IPS-NIHi7 (cell line): ENCODE measurements around the gene FCMR.

Experiments used
- DNase-seq: peaks from one replicate; pipeline ENCODE4 v3.0.0; 2012; ENCODE audit warnings: mixed read lengths; ENCODE audit errors: extremely low spot score

The FCMR gene, protein sequence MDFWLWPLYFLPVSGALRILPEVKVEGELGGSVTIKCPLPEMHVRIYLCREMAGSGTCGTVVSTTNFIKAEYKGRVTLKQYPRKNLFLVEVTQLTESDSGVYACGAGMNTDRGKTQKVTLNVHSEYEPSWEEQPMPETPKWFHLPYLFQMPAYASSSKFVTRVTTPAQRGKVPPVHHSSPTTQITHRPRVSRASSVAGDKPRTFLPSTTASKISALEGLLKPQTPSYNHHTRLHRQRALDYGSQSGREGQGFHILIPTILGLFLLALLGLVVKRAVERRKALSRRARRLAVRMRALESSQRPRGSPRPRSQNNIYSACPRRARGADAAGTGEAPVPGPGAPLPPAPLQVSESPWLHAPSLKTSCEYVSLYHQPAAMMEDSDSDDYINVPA

DNA sequence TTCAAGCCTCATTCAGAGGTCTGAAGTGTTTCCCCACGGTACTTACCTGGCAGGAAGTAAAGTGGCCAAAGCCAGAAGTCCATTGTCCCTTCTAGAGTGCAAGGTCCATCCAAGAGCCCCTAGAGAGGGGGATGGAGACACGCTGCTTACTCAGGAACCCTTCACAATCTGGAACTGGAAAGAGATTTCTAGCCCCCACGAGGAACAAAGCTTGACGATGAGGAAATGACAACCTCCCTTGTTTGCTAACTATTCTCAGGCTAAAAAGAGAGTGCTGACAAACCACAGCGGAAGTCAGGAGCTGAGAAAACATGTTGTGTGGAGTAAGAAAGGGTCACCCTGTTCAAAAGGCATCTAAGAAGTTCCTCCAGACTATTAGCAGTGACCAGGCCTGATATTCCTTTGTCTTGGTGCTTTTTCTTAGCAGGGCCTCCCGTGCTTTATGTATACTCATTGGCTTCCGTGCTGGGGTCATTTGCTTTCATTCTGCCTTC lies at the start of gene FCMR:
Gene FCMR, minus strand, starts transcription at position 170 of the 494 bp plus-strand sequence. Its CDS starts 87 bp downstream, at position 83.
- DNase-seq: no peak

DNA sequence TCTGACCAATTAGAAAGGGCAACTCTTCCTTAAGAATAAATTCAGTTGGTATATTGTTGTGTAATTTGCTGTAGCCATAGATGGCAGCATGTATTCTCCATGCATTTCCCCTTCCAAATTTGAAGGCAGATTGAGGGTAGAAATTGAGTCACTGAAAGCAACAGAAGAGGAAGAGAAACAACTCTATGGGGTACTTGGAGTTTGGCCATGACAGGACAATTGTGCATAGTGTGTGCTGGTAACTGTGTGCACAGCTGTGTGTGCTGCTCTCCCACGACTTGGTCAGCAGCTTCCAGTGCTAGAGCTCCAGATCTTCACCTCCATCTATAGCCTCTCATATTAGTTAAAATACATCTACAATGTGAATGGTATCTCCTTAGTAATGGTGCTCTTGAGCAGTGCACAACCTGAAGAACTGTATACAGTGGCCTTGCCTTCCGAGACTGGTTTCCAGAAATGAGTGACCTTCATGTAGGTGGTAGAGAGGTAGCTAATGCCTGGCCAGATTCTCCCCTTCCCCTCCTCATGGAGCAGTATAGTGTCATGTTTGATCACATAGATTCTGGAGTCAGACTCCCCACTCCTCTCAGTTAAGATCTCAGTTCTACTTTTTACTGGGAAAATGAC lies 49.4 kb upstream of the FCMR start:
- DNase-seq: no peak

DNA sequence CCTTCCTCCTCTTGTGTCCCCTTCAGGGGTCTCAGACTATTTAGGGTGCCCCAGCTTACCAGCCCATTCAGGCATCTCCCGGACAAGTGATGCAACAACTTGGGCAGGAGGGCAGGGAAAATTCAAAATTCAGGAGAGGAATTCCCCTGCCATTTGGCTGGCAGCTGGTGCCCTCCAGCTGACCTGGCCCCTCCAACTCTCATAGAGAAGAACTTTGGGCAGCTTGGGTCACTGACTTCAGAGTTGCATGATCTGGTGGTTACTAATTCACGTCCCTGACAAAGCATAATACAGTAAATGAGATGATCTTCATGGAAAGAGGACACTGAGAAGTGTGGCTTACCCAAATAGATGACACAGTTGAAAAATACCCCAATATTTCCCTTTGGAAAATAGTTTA lies 48.7 kb upstream of the FCMR start, which contains the start of gene FCAMR:
Gene FCAMR, minus strand, starts transcription at position 15 of the 400 bp plus-strand sequence. CDS start 335 bp downstream, outside the sequence.
- no peak for DNase-seq

DNA sequence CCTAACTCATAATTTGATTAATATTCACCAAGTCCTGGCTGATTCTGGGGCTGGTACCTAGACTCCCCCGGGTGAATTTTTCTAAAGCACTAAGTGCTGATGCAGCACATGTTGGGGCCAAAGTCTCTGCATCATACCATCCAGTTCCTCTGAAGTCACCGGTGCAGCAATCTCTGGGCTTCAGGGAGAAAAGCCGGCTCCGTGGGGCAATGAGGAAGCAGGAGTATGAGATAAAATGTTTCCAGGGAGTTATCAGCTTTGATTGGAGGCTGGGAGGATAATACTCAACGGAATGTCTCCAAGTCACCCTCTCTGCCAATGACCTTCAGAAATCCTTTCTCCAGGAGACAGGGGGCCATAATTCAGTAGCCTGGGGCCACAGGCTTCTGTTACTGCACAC lies 47.3 kb upstream of the FCMR start:
- no peak for DNase-seq

DNA sequence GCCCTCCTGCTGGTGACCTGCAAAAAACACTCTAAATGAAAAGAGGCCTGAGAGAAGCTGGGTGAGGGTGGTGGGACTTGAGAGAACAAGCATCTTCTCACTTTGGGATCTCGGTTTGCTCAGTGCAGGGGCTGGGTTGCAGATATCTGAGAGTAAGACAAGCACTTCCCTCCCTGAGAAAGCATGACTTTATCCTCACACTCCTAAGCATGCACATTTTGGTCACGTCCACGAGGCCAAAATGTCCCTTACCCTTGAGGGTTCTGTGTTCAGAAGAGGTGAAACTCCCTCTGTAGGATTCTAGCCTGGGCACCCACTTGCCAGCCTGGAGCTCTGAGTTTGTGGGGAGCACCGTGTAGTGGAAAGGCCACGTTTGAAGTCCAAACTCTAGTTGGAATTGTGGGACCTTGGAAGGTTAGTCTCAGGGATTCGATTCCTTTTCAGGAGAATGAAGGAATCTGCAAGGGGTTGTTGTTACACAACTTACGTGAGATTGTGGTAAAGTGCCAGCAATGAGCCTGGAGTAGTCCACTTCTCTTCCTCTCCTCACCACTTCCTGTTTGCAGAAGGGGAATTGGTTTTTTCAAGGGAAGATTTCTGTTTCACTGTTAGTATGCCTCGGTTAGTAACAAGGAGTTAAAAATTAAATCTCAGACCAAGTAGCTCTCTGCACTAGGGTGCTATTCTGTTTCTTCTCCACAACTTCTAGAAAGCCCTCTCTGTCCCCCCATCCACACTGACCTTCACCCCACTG lies 45.5 kb upstream of the FCMR start:
- DNase-seq: no peak

DNA sequence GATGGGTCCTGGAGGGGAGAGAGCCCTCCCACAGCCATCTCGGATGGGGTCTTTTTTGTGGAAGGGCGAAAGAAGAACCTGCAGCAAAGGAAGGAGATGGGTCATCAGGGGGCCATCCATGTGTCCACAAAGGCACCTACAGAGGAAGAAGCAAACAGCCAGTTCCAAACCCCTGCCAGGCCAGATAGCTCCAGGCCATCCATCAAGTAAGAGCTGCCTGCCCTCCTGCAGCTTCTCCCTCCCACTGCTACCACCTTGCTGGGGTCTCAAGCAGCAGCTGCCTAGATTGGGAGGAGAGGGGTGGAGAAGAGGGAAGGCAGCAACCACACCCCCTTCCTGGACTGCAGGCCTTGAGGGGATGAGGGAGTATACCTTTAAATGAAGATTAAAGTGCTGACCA lies 44.0 kb upstream of the FCMR start:
- DNase-seq: no peak

DNA sequence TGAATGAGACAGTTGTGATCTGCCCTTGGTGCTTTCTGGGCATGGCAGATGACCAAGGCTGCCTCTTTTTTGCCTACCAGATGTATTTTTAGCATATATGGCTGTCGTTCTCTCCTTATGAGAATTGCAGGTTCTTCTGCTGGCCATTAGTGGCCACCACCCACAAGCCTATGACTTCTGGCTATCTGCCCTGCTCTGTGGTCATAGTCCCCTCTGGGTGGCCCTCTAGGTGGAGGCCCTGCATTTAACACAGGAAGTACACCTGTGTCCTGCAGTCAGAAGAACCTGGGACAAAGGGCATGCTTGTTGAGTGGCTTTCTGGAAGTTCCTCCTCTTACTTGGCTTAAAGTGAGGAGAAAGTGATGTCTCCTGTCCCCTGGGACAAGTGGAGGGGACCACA lies 42.0 kb upstream of the FCMR start:
- no peak for DNase-seq

DNA sequence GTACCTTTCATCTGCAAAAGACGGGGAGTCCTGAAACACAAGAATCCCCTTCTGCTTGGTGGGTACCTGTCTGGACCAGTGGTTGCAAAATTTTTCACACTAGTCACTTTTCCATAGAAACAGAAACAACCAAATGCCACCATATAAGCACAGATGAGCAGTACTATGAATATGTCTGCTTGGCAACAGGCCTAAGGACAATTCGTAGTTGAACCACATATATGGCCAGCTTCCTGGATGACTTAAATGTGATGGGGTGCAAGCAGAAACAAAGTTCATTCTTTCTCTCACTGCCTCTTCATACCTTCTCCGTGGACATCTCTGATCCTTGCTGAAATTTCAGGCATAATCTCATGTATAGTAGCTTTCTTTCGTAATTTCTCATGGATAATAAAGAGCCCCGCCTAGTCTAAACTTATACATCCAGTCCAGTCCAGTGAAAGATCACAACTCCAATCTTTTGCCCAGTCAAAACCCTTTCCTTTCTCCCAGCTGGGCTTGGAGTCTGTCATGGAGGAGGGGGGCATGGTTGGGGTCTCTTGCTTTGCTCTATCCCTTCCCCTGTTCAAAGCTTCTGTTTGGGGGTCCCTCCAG lies 41.5 kb upstream of the FCMR start:
- no peak for DNase-seq

DNA sequence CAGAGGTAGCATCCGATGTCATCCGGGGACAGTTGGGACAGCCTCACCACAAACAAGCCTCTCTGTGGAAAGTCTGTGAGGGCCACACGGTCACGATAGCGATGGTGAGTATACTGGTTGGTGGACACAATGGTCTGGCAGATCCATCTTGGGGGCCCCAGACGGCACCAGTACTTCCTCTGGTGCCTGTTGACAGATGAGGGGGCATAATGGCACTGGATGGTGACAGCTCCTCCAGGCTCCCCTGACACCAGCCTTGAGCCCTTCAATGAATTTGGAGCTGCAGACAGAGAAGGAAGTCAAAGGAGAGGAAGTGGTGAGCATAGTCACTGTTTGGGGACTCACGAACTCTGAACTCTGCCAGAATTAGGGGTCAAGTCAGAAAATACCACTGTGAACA lies 40.5 kb upstream of the FCMR start:
- DNase-seq: no peak

DNA sequence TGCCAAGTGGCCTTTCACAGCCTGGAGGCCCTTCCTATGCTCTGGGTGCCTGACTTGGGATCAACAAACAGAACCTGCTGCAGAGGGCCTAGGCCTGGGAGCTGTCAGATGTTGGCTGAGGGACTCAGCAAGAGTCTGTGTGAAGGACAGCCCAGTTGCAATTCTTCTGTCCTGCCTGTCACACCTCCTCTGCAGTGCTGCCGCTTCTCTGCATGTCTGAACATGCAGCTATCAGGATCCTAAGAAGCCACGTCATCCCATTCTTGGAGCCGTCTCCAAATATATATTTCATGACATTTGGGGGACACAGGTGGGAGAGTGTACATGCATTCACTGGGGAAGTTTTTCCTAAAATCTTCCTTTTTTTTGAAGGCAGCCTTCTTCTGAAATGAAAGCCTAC lies 39.9 kb upstream of the FCMR start:
- DNase-seq: no peak

DNA sequence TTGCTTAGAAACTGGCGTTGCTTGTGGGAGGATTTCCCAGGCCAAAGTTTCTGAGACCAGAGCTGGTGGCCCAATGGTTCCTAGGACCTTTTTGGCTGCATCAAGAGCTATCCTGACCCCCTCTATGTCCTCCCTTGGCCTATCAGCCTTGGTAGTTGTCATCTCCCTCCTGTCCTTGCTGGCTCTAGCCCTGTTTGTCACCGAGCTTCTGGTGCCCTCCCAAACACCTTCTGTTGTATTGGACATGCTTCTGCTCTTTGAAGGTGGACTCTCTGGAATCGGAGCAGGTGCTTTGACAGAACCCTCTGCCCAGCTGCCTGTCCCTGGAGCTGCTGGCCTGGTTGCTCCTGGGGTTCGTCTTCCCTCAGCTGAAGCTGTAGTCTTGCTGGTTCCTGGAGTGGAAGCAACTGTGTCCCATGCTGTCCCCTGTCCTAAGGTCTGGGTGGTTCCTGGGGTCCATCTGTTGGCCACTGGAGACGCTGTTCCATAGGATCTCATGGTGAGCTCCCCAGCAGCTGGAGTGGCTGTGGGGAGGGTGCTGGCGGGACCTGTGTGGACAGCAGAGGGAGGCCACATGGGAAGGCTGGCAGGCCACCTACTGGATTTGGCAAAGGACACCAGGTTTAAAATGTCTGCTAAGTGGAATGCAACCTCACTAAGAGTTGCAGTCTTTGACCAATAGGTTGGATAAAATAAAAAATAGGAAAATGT lies 39.1 kb upstream of the FCMR start:
- no peak for DNase-seq

DNA sequence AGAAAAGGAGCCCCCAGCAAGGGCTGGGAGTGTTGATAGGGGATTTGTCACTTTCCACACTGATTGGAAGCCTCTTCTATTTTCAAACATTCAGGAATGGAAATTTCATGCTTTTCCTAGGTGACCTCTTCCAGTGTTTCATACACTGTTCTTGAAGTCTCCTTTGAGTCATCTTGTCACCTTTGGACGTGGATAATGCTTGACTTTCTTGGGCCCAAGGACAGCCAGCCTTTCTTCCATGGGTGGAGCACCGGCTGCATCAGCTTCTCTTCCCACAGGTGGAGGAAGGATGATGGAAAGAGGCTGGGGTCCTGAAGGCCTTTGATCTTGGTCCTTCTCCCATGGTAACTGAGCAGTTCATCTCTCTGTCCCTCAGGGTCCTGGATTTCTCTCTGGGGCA lies 36.4 kb upstream of the FCMR start:
- no peak for DNase-seq

DNA sequence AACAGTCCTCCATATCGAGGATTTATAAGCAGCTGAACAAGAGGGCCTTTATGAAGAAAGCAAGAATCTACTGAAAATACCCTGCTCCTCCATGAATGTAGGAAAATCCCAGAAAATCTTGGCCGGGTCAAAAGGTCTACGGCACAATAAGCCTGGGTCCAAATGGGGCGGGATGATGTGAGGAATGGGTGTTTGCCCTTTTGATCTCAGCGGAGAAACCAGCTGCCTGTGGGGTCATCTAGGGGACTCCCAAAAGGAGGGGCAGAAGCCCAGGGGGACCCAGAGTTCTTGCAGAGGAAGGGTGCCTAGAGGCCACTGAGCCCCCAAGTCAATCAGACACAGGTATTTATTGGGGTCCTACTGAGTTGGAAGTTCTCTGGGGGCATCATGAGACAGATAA lies 35.9 kb upstream of the FCMR start:
- no peak for DNase-seq

DNA sequence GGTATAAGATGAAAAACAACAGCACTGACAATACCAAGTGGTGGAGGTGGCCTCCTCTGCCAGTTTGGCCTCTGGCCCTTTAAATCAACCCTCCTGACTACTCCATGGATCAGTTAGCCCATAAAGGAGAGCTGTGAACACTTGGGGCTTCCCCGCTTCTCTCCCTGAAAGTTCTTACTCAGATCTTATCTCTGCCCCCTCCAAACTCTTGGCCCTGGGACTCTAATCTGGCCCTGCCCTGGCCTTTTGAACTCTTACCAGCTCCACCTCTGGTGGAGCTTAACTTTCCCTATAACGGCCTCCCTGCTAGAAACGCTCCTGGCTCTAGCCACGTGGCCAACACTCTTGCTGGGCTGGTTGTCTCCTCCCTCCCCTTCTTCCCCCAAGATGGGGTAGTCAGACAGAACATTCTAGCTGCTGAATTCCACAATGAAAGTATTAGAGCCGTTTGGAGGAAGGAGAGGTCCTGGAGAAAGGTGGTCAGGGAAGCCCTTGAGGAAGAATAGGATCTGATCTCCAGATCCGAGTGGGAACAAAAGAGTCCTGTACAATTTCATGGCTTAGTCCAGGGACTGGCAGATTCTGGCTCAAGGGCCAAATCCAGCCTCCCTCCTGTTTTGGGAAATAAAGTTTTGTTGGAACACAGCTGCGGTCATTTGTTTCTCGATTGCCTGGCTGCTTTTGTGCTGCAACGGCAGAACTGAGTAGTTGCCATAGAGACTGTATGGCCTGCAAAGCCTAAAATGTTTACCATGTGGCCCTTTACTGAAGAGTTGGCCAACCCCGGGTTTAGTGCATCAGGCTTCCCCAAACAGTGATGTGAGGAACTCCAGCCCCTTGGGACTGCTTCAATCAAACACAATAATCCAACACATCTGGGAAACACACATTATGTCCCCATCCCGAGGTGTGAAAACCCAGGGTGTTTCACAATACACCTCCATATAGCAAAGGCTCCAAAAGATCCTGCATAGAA lies 34.0 kb upstream of the FCMR start:
- DNase-seq: peak; percentile 35

DNA sequence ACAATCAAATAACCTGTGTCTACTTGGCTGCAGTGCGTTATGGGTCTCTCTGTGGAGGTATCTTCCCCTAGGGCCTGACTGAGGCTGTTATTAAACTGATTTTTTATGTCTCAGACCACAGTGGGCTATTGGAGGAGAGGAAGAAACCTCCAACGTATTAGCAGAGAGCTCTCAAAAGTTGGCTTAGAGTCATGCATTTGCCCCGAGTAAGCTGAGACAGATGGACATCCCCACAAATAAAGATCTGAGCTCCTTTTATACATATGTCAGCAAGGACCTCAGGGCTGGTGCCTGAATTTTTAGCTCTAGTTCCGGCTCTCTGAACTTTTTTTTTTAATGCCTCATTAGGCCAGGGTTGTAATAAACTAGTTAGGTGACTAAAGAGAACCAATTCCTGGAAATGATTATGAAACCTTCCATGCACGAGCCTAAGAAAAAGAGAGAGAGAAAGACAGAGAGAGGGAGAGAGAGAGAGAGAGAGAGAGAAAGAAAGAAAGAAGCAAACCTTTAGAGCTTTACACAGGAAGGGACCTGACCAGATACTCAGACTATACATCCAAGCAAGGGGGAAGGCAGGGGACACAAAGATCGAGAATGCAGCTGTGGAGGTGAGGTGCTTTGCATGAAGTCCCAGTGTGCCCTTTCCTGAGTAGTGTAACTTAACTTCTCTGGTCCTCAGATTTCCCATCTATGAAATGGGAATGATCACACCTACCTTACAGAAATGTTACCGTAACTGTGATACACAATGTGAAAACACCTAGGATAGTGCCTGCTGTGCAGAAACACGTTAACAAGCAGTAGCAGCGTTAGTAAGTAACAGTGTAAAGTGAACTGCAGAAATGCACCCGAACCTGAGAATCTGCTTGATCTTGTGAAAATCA lies 33.0 kb upstream of the FCMR start:
- DNase-seq: no peak

DNA sequence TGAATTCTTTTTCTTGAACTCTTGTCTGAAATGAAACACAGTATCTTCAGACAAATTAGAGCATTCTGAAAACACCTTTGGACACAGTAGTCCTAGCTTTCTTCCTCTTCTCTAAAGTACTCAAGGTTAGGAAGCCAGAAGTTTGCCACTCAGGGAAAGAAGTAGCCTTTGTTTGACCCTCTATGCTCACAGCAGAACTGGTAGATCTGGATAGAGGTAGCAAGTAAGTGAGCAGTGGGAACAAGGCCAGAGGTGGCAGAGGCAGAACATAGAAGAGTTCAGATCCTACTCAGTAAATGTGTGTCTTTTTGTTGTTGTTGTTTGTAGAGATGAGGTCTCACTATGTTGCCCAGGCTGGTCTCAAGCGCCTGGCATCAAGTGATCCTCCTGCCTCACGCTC lies 31.9 kb upstream of the FCMR start:
- no peak for DNase-seq

DNA sequence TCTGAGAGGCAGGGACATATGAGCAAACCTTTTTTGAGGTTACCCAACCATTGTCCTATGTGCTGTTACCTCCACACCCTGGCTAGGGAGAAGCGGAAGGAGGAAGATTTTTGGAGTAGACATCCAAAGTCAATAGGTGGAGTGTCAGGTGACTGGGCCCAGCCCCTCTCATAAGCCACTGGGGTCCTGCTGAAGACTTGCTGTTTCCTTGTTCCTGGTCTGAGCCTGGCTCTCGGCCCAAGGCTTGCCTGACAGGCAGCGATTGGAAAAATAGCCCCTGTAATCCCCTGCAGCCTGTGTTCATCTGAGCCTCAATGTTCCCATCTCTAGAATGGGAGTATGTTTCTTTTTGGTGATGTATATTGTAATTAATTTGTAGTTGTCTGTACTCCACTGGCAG lies 31.4 kb upstream of the FCMR start:
- DNase-seq: no peak

DNA sequence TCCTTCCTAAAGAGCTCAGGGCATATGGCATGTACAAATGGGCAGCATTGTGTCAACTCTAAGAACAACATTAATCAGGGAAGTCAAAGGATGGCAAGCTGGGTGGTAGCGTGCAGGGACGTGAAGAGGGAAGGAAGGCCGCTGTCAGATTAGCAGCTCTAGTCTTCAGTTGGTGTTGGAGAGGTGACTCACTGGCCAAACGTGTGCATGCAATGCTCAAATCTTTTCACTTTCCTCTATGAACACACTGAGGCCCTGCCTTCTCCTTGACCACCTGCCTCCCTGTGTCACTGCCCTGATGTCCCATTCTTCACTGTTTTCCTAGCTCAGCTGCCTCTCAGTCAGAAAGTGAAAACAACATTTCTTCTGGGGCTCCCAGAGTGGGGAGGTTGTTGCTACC lies 30.4 kb upstream of the FCMR start:
- no peak for DNase-seq
